GM04504 (cell line): ENCODE measurements around the gene OVOL1.
A peak's percentile ranks its signal among the peaks of the same experiment; 100 is the strongest.

Source experiments
- DNase-seq: peaks from one replicate; pipeline ENCODE4 v3.0.0-alpha.2; 2012; ENCODE audit warnings: low read depth

OVOL1 gene

DNA sequence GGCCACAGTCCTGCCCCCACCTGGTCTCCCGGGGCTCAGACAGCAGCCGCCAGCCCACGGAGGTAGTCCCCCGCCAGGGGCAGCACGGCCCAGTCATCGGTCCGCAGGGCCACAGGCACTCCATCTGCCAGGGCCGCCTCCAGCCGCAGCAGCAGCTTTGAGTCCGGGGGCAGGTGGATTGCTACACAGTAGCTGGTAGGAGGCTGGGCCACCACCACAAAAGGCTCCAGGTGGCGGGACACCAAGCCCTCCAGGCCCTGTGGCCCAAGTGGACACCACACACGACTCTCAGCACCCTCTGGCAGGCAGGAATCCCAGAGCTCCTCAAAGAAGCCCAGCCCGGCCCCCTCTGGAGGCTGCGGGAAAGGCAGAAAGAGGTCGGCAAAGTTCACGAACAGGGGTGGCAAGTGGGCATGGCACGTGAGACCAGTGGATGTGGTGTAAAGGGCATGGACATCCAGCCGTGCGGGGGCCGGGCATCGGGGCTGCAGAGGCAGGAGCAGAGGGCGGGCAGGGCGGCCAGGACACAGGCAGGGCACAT is 9.0 kb upstream of the OVOL1 start:
- DNase-seq = no peak

- DNase-seq = no peak
Observed at GRCh38 chr11:65778431-65778900, 8.4 kb upstream of the OVOL1 start.

GRCh38 chr11:65778901-65779668 is 7.8 kb upstream of the OVOL1 start:
- DNase-seq = no peak

DNA sequence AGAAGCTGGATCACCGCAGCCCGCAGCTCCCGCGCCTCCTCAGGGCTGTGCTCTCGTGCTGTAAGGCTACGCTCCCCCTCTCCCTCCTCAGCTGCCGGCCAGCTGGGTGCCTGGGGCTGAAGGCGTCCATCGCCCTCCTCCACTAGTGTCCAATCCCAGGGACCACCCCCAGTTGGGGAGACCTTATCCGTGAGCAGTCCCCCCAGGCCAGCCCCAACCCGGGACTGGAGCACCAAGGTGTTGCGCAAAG is 7.3 kb upstream of the OVOL1 start:
- DNase-seq = no peak

- peak; percentile 57 for DNase-seq
Observed at GRCh38 chr11:65779919-65780769, 6.7 kb upstream of the OVOL1 start.

GRCh38 chr11:65780770-65781151 is 6.1 kb upstream of the OVOL1 start, which contains the start of gene AP5B1:
Gene AP5B1, minus strand, starts transcription at chr11:65780976. Its CDS starts 385 bp downstream, at chr11:65780591.
- peak; percentile 38 for DNase-seq

GRCh38 chr11:65781152-65781961 is 5.5 kb upstream of the OVOL1 start:
- no peak for DNase-seq

DNA sequence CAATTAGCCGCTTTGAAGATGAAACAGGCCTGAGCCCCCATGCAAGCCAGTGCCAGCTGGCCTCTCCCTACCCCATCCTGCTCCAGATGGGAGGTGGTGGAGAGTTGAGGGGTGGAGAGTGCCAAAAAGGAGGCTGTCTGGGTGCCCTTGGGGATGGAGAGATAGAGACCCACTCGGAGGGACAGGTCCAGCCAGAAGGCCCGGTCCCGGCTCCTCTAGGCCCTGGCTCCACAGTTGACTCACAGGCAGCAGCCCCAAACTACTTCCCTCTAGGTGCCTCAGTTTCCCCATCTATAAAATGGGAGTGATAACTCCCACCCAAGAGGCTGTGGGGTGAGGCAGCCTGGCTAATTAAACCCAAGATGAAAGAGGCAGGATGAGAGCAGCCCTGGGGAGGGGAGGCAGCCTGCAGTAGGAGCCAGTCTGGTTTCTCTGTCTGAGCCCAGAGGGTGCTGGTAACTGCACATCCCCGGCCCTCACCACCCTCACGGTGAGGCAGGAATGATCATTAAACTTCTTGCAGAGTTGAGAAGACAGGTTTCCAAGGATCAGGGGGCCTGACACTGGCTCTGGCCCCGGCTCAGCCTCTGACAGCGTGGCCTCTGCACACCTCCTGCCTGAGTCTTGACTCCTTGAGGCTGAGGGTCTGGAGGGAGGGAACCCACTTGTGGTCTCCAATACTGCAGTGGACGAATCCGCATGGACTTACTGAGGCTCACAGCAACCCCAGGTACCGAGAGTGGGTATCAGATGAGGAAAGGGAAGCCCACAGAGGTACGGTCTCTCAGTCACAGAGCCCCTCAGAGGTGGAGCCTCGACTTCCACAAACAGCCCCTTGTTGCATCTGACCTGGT is 4.7 kb upstream of the OVOL1 start:
- no peak for DNase-seq

GRCh38 chr11:65782816-65783228 is 4.0 kb upstream of the OVOL1 start:
- DNase-seq = no peak

DNA sequence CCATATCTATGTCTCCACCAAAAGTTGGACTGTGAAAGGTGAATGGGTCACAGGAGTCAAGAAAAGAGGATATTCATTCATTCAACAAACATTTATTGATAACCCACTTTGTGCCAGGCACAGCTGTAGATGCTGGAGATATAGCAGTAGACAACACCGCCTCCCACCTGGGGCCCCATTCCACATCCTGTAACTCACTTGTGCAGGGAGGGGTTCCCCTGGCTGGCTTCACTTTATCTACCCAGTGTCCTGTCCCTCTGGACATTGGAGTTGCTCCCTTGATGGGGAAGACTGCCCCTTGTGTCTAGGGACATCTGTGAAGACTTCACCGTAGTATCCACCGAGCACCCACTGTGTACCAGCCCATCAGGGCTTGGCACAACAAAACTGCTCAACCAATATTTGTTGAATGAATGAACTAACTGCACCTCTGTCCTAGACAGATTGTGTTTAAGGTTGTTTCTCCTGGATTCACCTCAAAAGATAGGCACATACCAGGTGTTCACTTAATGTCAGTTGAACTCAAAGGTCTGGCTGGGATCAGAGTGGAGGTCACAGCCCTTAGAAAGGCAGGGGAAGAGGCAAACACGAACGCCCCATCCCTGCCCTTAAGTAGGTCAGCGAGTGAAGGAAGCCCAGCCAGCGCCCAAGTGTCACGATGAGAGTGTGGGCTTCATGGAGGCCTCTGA is 1.4 kb upstream of the OVOL1 start:
- no peak for DNase-seq

GRCh38 chr11:65786008-65786785 is 666 bp upstream of the OVOL1 start:
- no peak for DNase-seq

- DNase-seq = no peak
Observed at GRCh38 chr11:65787649-65788622, 1.1 kb downstream of the OVOL1 start.

GRCh38 chr11:65788821-65789220 is 2.0 kb downstream of the OVOL1 start:
- no peak for DNase-seq

- no peak for DNase-seq
Observed at GRCh38 chr11:65789230-65790103, 2.6 kb downstream of the OVOL1 start.

- no peak for DNase-seq
Observed at GRCh38 chr11:65790104-65790901, 3.4 kb downstream of the OVOL1 start.

DNA sequence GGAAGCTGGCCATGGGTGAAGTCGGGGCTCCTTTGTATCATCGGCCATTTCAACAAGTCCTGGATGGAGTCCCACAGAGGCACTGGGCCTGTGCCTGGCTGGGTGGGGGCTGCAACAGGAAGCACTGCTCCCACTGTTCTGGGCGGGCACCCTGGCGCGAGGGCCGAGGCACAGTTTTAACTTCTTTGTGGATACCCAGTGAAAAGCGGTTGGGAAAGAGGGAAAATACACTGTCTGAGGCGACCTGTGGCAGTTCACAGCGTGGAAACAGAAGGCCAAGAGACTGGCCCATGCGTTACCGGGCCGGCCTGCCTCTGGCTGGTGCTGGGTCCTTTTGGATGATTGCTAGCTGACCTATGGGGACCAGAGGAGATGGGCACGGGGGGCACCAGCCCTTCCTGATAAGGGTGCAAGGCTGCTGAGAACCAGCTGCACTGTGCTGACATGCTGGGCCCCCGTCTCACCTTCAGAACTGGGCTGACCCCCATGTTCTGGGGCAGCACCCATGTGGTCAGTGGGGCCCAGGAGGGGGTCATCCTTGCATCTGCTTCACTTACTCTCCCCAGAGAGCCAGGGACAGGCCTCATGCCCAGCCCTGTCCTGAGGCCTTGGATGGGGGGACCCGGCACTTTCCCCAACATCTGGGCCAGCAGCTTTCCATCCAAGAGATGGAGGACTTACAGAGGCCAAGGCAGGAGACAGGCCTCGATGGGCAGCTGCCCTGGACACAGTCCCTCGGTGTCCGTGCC is 4.2 kb downstream of the OVOL1 start:
- DNase-seq = no peak
